OCI-LY7 (cell line): ENCODE measurements around the gene S1PR2. TPM values are rescaled to one million over a fixed set of nuclear protein-coding genes. Genes with fewer than 3 reads are reported as not detected.

Experiments
- BruUV-seq: library from RNA; stranded (reverse); fragments of 400-500 nt; replicated peaks from 2 replicates; lab custom pipeline; 2021; lab: Mats Ljungman, UMichigan
- CTCF ChIA-PET: fragments of 300-600 bp; sonication (Branson Sonifier 250); formaldehyde crosslinking; loops from one replicate; lab custom pipeline; 2022; ENCODE audit warnings: antibody characterized with exemption; ENCODE audit not compliant: unreplicated experiment; lab: Charles Lee
- POLR2A ChIA-PET: fragments of 300-600 bp; sonication (Branson Sonifier 250); formaldehyde crosslinking; loops from one replicate; lab custom pipeline; 2022; ENCODE audit warnings: antibody characterized with exemption; lab: Charles Lee
- DNase-seq: peaks from one replicate; pipeline ENCODE4 v3.0.0-alpha.2; 2015; ENCODE audit warnings: low spot score
- H2AFZ ChIP-seq: fragments of 200-600 bp; sonication (generic), shearing (Covaris generic); 2 replicates; pipeline ENCODE4 v1.6.1; 2014; ENCODE audit warnings: mild to moderate bottlenecking, antibody characterized with exemption, low read length, moderate library complexity
- H3K27ac ChIP-seq: fragments of 200-600 bp; sonication (generic); 2 replicates; pipeline ENCODE4 v1.5.1; 2014; ENCODE audit warnings: mixed run types, low read depth, mild to moderate bottlenecking, moderate library complexity, low read length, inconsistent platforms; ENCODE audit not compliant: poor library complexity, severe bottlenecking
- H3K36me3 ChIP-seq: fragments of 200-600 bp; sonication (generic); 2 replicates; pipeline ENCODE4 v1.6.1; 2014; ENCODE audit warnings: mild to moderate bottlenecking, antibody characterized with exemption, low read length, moderate library complexity, mixed read lengths; ENCODE audit not compliant: insufficient read depth
- H3K4me1 ChIP-seq: fragments of 200-600 bp; sonication (generic); 2 replicates; pipeline ENCODE4 v1.5.1; 2014; ENCODE audit warnings: mild to moderate bottlenecking, low read length; ENCODE audit not compliant: insufficient read depth, poor library complexity, severe bottlenecking
- H3K4me2 ChIP-seq: fragments of 200-600 bp; sonication (generic); 2 replicates; pipeline ENCODE4 v1.6.1; 2014; ENCODE audit warnings: mild to moderate bottlenecking, low read length
- H3K4me3 ChIP-seq: fragments of 200-600 bp; sonication (generic); 2 replicates; pipeline ENCODE4 v1.5.1; 2014; ENCODE audit warnings: mild to moderate bottlenecking, low read depth, low read length; ENCODE audit not compliant: poor library complexity, severe bottlenecking
- H3K79me2 ChIP-seq: fragments of 200-600 bp; sonication (generic); 2 replicates; pipeline ENCODE4 v1.6.1; 2016; ENCODE audit warnings: low read depth, mild to moderate bottlenecking, low read length, moderate library complexity, mixed read lengths; ENCODE audit not compliant: insufficient read depth
- H3K9me2 ChIP-seq: fragments of 200-600 bp; sonication (generic); 2 replicates; pipeline ENCODE4 v1.6.1; 2016; ENCODE audit warnings: mild to moderate bottlenecking, low read length, mixed read lengths; ENCODE audit not compliant: insufficient read depth
- H3K9me3 ChIP-seq: fragments of 200-600 bp; sonication (generic); 2 replicates; pipeline ENCODE4 v1.6.1; 2014; ENCODE audit warnings: mild to moderate bottlenecking, mixed run types, low read length, mixed read lengths
- H4K20me1 ChIP-seq: fragments of 200-600 bp; sonication (generic); 2 replicates; pipeline ENCODE4 v1.6.1; 2014; ENCODE audit warnings: mild to moderate bottlenecking, antibody characterized with exemption, low read length, moderate library complexity, mixed read lengths; ENCODE audit not compliant: insufficient read depth
- CTCF ChIP-seq: fragments of 200-600 bp; sonication (generic); conservative IDR thresholded peaks from 2 replicates; pipeline ENCODE4 v1.5.1; 2014; ENCODE audit warnings: mild to moderate bottlenecking, antibody characterized with exemption, low read length, moderate library complexity, mixed read lengths
- EZH2phosphoT487 ChIP-seq: fragments of 200-600 bp; sonication (generic); IDR thresholded peaks from 2 replicates; pipeline ENCODE4 v1.6.1; 2018; ENCODE audit warnings: low read depth, borderline replicate concordance, mild to moderate bottlenecking, mixed run types, antibody characterized with exemption, low read length, moderate library complexity, mixed read lengths
- intact Hi-C: fragments of 100-400 bp; cut with micrococcal nuclease; formaldehyde crosslinking; loops from one replicate; pipeline ENCODE4 v1.10.0; 2022; ENCODE audit not compliant: unreplicated experiment
- total RNA-seq, 2 experiments: library from RNA; depleted of rRNA in 1 of 2; stranded (reverse); fragments of >200 nt in 1 of 2; shearing (Covaris generic) in 1 of 2; gene quantifications; 2 replicates each; pipeline ENCODE4 v1.2.3, GENCODE V29; 2014 to 2022

The S1PR2 gene
- total RNA-seq, 2 experiments from 2014 or later, result 27.8 to 64.5 TPM

GRCh38 chr19:10260141-10260584 is 29.0 kb upstream of the S1PR2 start:
- TF ChIP-seq EZH2phosphoT487, result no peak
- no peak for TF ChIP-seq CTCF
- ChIA-PET CTCF (interaction anchor here (1.4 kb wide), 1 partner anchor 29 kb away, joined by 5 read pairs; the partner anchor contains the start of gene ICAM5), POLR2A (interaction anchor here (0.6 to 2.0 kb wide), 5 partner anchors 11 to 126 kb away, joined by 4 to 7 read pairs (median 4); partner anchors contain the start of genes ICAM1, RAVER1 and TYK2)
- H3K27ac ChIP-seq, result no peak overlapping the region
- BruUV-seq, result no TSS peak
- H2AFZ ChIP-seq, result no peak overlapping the region
- intact Hi-C loops, result no loop called here
- no peaks in the 10 kb centered on the region for H3K9me2 ChIP-seq
- H3K36me3 ChIP-seq, result peaks cover 51% of the 10 kb centered on the region
- DNase-seq, result no peak
- 0 out of 2 replicates have a peak, but pooled peaks cover 4% of the 10 kb centered on the region for H4K20me1 ChIP-seq
- H3K4me3 ChIP-seq, result no peak overlapping the region
- H3K79me2 ChIP-seq, result no peaks in the 10 kb centered on the region
- no peaks in the 10 kb centered on the region for H3K9me3 ChIP-seq
- peaks cover 6% of the 10 kb centered on the region for H3K4me1 ChIP-seq
- H3K4me2 ChIP-seq, result no peak overlapping the region

- POLR2A ChIA-PET, result interaction anchor here (0.5 to 2.0 kb wide), 5 partner anchors 68 to 159 kb away, joined by 3 to 7 read pairs (median 5); partner anchors contain the start of genes RAVER1 and TYK2
- CTCF ChIA-PET, result interaction anchor here (0.5 to 1.4 kb wide), 4 partner anchors 10 to 47 kb away, joined by 3 to 5 read pairs (median 3); partner anchors contain the start of genes ICAM1 and ICAM5
- no peak overlapping the region for H3K27ac ChIP-seq
- peaks cover 60% of the 10 kb centered on the region for H3K36me3 ChIP-seq
- no peak overlapping the region for H2AFZ ChIP-seq
- BruUV-seq, result TSS peak; percentile 44
- H3K9me3 ChIP-seq, result no peaks in the 10 kb centered on the region
- intact Hi-C loops, result loop anchor here (2.0 kb wide), 1 partner anchor 129 kb away; no protein-coding TSS in a partner anchor
- peak overlapping the region; percentile 10; the same call in 1 of the 2 replicates for H3K4me2 ChIP-seq
- H4K20me1 ChIP-seq, result peaks cover 7% of the 10 kb centered on the region; the same call in 1 of the 2 replicates
- H3K9me2 ChIP-seq, result no peaks in the 10 kb centered on the region
- H3K4me3 ChIP-seq, result no peak overlapping the region
- peak; percentile 94 for DNase-seq
- H3K79me2 ChIP-seq, result peaks cover 5% of the 10 kb centered on the region; the same call in 1 of the 2 replicates
- peaks cover 6% of the 10 kb centered on the region for H3K4me1 ChIP-seq
- TF ChIP-seq CTCF (peak; percentile 81), EZH2phosphoT487 (no peak)
These were observed 28.2 kb upstream of the S1PR2 start for GRCh38 chr19:10259162-10259905.
